Activated T-cell treated with anti-CD3 and anti-CD28 coated beads, Interleukin-2, amount 50 U/mL, for 24 hours (primary cell): ENCODE measurements around the gene NRN1L.

Experiments used
- DNase-seq: peaks from one replicate; pipeline ENCODE4 v3.0.0-alpha.2; 2020
- H3K27ac Mint-ChIP-seq: 2 replicates; pipeline ENCODE4 v1.8.0; 2020; ENCODE audit warnings: mild to moderate bottlenecking, mixed read lengths
- H3K27me3 Mint-ChIP-seq: 2 replicates; pipeline ENCODE4 v1.8.0; 2020; ENCODE audit warnings: mixed read lengths
- H3K36me3 Mint-ChIP-seq: 2 replicates; pipeline ENCODE4 v1.8.0; 2020; ENCODE audit warnings: low read depth, mixed read lengths
- H3K4me1 Mint-ChIP-seq: 2 replicates; pipeline ENCODE4 v1.8.0; 2020; ENCODE audit warnings: low read depth, mixed read lengths
- H3K4me3 Mint-ChIP-seq: 2 replicates; pipeline ENCODE4 v1.8.0; 2020; ENCODE audit warnings: mild to moderate bottlenecking, moderate library complexity, mixed read lengths
- H3K9me3 Mint-ChIP-seq: 2 replicates; pipeline ENCODE4 v1.8.0; 2020; ENCODE audit warnings: mixed read lengths

Gene NRN1L

GRCh38 chr16:67928147-67928546 is 43.5 kb downstream of the NRN1L start:
- H3K36me3 Mint-ChIP-seq, result peaks cover 66% of the 10 kb centered on the region
- DNase-seq, result no peak
- H3K4me1 Mint-ChIP-seq, result peaks cover 3% of the 10 kb centered on the region
- no peak overlapping the region for H3K4me3 Mint-ChIP-seq
- no peaks in the 10 kb centered on the region for H3K9me3 Mint-ChIP-seq
- H3K27me3 Mint-ChIP-seq, result no peaks in the 10 kb centered on the region
- H3K27ac Mint-ChIP-seq, result peak overlapping the region; percentile 68

- Mint-ChIP-seq H3K27ac (peak overlapping the region; percentile 68), H3K4me3 (no peak overlapping the region), H3K36me3 (peaks cover 69% of the 10 kb centered on the region), H3K4me1 (peaks cover 4% of the 10 kb centered on the region), H3K9me3 (no peaks in the 10 kb centered on the region), H3K27me3 (no peaks in the 10 kb centered on the region)
- peak; percentile 87 for DNase-seq
These were observed 44.1 kb downstream of the NRN1L start for GRCh38 chr16:67928561-67929364.

GRCh38 chr16:67930191-67930590 is 45.5 kb downstream of the NRN1L start:
- H3K27me3 Mint-ChIP-seq, result no peaks in the 10 kb centered on the region
- H3K4me3 Mint-ChIP-seq, result no peak overlapping the region
- H3K36me3 Mint-ChIP-seq, result peaks cover 81% of the 10 kb centered on the region
- DNase-seq, result no peak
- no peaks in the 10 kb centered on the region for H3K9me3 Mint-ChIP-seq
- peak overlapping the region; percentile 47 for H3K27ac Mint-ChIP-seq
- H3K4me1 Mint-ChIP-seq, result peaks cover 18% of the 10 kb centered on the region

GRCh38 chr16:67930678-67931211 is 46.1 kb downstream of the NRN1L start:
- DNase-seq, result no peak
- peaks cover 22% of the 10 kb centered on the region for H3K4me1 Mint-ChIP-seq
- H3K9me3 Mint-ChIP-seq, result no peaks in the 10 kb centered on the region
- no peaks in the 10 kb centered on the region for H3K27me3 Mint-ChIP-seq
- H3K27ac Mint-ChIP-seq, result no peak overlapping the region
- H3K36me3 Mint-ChIP-seq, result peaks cover 86% of the 10 kb centered on the region
- no peak overlapping the region for H3K4me3 Mint-ChIP-seq

GRCh38 chr16:67931712-67932461 is 47.2 kb downstream of the NRN1L start, which contains the start of gene CTRL:
TSS of gene CTRL (minus strand) at chr16:67931862. CDS start at chr16:67931852, 10 bp downstream.
- Mint-ChIP-seq H3K9me3 (no peaks in the 10 kb centered on the region), H3K4me3 (no peak within 1 kb of the TSS), H3K27ac (peak within 1 kb of the TSS; percentile 44), H3K36me3 (peaks cover 92% of the 10 kb centered on the region), H3K27me3 (no peaks in the 10 kb centered on the region), H3K4me1 (peaks cover 22% of the 10 kb centered on the region)
- no peak for DNase-seq

GRCh38 chr16:67932462-67932840 is 47.8 kb downstream of the NRN1L start:
- H3K4me1 Mint-ChIP-seq, result peaks cover 28% of the 10 kb centered on the region
- no peaks in the 10 kb centered on the region for H3K9me3 Mint-ChIP-seq
- H3K27ac Mint-ChIP-seq, result peak overlapping the region; percentile 44
- no peaks in the 10 kb centered on the region for H3K27me3 Mint-ChIP-seq
- no peak overlapping the region for H3K4me3 Mint-ChIP-seq
- DNase-seq, result no peak
- H3K36me3 Mint-ChIP-seq, result peaks cover 98% of the 10 kb centered on the region

- DNase-seq, result no peak
- peak overlapping the region; percentile 100 for H3K4me3 Mint-ChIP-seq
- peak overlapping the region; percentile 99 for H3K27ac Mint-ChIP-seq
- H3K4me1 Mint-ChIP-seq, result peaks cover 28% of the 10 kb centered on the region
- peaks cover 89% of the 10 kb centered on the region for H3K36me3 Mint-ChIP-seq
- no peaks in the 10 kb centered on the region for H3K27me3 Mint-ChIP-seq
- H3K9me3 Mint-ChIP-seq, result no peaks in the 10 kb centered on the region
These were observed 49.1 kb downstream of the NRN1L start for GRCh38 chr16:67933805-67934204.

- H3K4me1 Mint-ChIP-seq, result peaks cover 34% of the 10 kb centered on the region
- H3K4me3 Mint-ChIP-seq, result peak overlapping the region; percentile 100
- DNase-seq, result no peak
- H3K27ac Mint-ChIP-seq, result peak overlapping the region; percentile 99
- H3K9me3 Mint-ChIP-seq, result no peaks in the 10 kb centered on the region
- H3K36me3 Mint-ChIP-seq, result peaks cover 89% of the 10 kb centered on the region
- no peaks in the 10 kb centered on the region for H3K27me3 Mint-ChIP-seq
These were observed 49.8 kb downstream of the NRN1L start for GRCh38 chr16:67934306-67935100.

GRCh38 chr16:67935101-67935401 is 50.4 kb downstream of the NRN1L start:
- Mint-ChIP-seq H3K36me3 (peaks cover 89% of the 10 kb centered on the region), H3K27me3 (no peaks in the 10 kb centered on the region), H3K4me1 (peaks cover 40% of the 10 kb centered on the region), H3K9me3 (no peaks in the 10 kb centered on the region), H3K27ac (peak overlapping the region; percentile 99), H3K4me3 (peak overlapping the region; percentile 100)
- no peak for DNase-seq

GRCh38 chr16:67935402-67936123 is 50.9 kb downstream of the NRN1L start:
- peak overlapping the region; percentile 99 for H3K27ac Mint-ChIP-seq
- peaks cover 89% of the 10 kb centered on the region for H3K36me3 Mint-ChIP-seq
- peak overlapping the region; percentile 100 for H3K4me3 Mint-ChIP-seq
- H3K9me3 Mint-ChIP-seq, result no peaks in the 10 kb centered on the region
- DNase-seq, result peak; percentile 95
- peaks cover 45% of the 10 kb centered on the region for H3K4me1 Mint-ChIP-seq
- H3K27me3 Mint-ChIP-seq, result no peaks in the 10 kb centered on the region
